Smooth muscle cell (in vitro differentiated cells): ENCODE data around the gene PCYT1A. TPM values are rescaled to one million over a fixed set of nuclear protein-coding genes. Genes with fewer than 3 reads are reported as not detected.

ENCODE experiments used
- DNase-seq: peaks from one replicate; lab custom pipeline; 2025; ENCODE audit not compliant: unreplicated experiment; lab: John Stamatoyannopoulos, UW
- H2AFZ ChIP-seq: fragments of 200-600 bp; sonication (generic); 2 replicates; pipeline ENCODE4 v1.6.0; 2016; ENCODE audit warnings: antibody characterized with exemption, low read depth, mild to moderate bottlenecking
- H3F3A ChIP-seq: fragments of 200-600 bp; sonication (generic); 2 replicates; pipeline ENCODE4 v1.6.0; 2017; ENCODE audit warnings: antibody characterized with exemption, low read depth
- H3K27ac ChIP-seq: fragments of 200-600 bp; sonication (generic); 2 replicates; pipeline ENCODE4 v1.5.1; 2016; ENCODE audit warnings: low read depth, mild to moderate bottlenecking
- H3K27me3 ChIP-seq: fragments of 200-600 bp; sonication (generic); 2 replicates; pipeline ENCODE4 v1.6.1; 2016; ENCODE audit warnings: low read depth, mild to moderate bottlenecking
- H3K36me3 ChIP-seq: fragments of 200-600 bp; sonication (generic); 2 replicates; pipeline ENCODE4 v1.5.1; 2016; ENCODE audit warnings: low read depth
- H3K4me1 ChIP-seq: fragments of 200-600 bp; sonication (generic); 2 replicates; pipeline ENCODE4 v1.5.1; 2016; ENCODE audit warnings: low read depth
- H3K4me2 ChIP-seq: fragments of 200-600 bp; sonication (generic); 2 replicates; pipeline ENCODE4 v1.6.0; 2016; ENCODE audit warnings: mild to moderate bottlenecking
- H3K4me3 ChIP-seq: fragments of 200-600 bp; sonication (generic); 2 replicates; pipeline ENCODE4 v1.5.1; 2016; ENCODE audit warnings: mild to moderate bottlenecking
- H3K79me2 ChIP-seq: fragments of 200-600 bp; sonication (generic); 2 replicates; pipeline ENCODE4 v1.6.0; 2016; ENCODE audit warnings: low read depth, mild to moderate bottlenecking
- H3K9ac ChIP-seq: fragments of 200-600 bp; sonication (generic); 2 replicates; pipeline ENCODE4 v1.6.0; 2016; ENCODE audit warnings: low read depth
- H3K9me3 ChIP-seq: fragments of 200-600 bp; sonication (generic); replicated peaks from 2 replicates; pipeline ENCODE4 v1.5.1; 2016; ENCODE audit warnings: low read depth
- H4K20me1 ChIP-seq: fragments of 200-600 bp; sonication (generic); 2 replicates; pipeline ENCODE4 v1.6.0; 2016; ENCODE audit warnings: low read depth
- WGBS: methylation state at CpG from one replicate; pipeline ENCODE4 v1.1.7; 2016; ENCODE audit warnings: low lambda C conversion rate; 5-methylcytosine and 5-hydroxymethylcytosine counted together
- polyA plus RNA-seq: library from polyadenylated mRNA; unstranded; fragments of >200 nt; fragmentation: Nextera tagmentation; extraction: Ambion mirVana; gene quantifications from 2 replicates; pipeline ENCODE4 v1.2.1, GENCODE V29; 2016
- total RNA-seq: library from RNA; depleted of rRNA; stranded (reverse); fragments of >200 nt; gene quantifications from 2 replicates; pipeline ENCODE4 v1.2.3, GENCODE V29; 2014
- TF ChIP-seq, protein P1 (sequence below): fragments of 200-600 bp; sonication (generic); IDR thresholded peaks from 2 replicates; pipeline ENCODE4 v1.5.1; 2017; ENCODE audit warnings: borderline replicate concordance, mild to moderate bottlenecking, antibody characterized with exemption; ENCODE audit not compliant: insufficient read depth, poor library complexity, severe bottlenecking

The PCYT1A gene
- total and polyA plus RNA-seq, 2 experiments from 2014 or later: 19.7 to 68.3 TPM

DNA sequence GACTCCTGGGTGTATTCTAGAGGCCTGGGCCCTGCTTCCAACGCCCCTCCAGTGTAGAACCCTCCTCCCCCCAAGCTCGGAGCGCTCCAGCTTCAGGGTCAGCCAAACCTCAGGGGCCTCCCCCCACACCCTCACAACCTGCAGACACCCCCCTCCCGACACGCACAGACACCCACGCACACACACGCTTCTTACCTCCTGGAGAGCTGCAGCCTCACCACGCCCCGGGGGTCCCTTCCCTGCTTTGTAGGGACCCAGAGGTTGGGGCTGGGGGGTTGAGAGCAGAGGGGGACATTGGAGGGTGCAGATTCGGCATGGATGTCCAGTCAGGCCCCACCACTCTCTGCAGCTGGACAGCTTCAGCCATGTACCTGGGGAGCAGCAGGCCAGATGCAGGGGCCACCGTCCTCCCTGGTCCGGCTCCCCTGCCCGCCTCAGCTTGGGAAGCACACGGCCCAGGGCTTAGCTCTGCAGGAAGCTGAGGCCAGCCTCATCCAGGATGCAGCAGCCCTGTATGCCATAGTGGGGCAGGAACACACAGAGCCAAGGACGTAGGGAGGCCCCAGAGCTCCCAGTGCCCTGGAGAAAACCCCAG, 89.3 kb downstream of the PCYT1A start:
- H3K4me3 ChIP-seq: no peak overlapping the region
- DNase-seq: no peak
- no peak overlapping the region for H2AFZ ChIP-seq
- no peaks in the 10 kb centered on the region for H4K20me1 ChIP-seq
- no peaks in the 10 kb centered on the region for H3K27me3 ChIP-seq
- H3K9me3 ChIP-seq: no peaks in the 10 kb centered on the region
- WGBS: 91% methylated on average over 15 of the region's 15 CpGs
- no peaks in the 10 kb centered on the region for H3K4me1 ChIP-seq
- no peak overlapping the region for H3K27ac ChIP-seq
- TF ChIP-seq, protein P1, sequence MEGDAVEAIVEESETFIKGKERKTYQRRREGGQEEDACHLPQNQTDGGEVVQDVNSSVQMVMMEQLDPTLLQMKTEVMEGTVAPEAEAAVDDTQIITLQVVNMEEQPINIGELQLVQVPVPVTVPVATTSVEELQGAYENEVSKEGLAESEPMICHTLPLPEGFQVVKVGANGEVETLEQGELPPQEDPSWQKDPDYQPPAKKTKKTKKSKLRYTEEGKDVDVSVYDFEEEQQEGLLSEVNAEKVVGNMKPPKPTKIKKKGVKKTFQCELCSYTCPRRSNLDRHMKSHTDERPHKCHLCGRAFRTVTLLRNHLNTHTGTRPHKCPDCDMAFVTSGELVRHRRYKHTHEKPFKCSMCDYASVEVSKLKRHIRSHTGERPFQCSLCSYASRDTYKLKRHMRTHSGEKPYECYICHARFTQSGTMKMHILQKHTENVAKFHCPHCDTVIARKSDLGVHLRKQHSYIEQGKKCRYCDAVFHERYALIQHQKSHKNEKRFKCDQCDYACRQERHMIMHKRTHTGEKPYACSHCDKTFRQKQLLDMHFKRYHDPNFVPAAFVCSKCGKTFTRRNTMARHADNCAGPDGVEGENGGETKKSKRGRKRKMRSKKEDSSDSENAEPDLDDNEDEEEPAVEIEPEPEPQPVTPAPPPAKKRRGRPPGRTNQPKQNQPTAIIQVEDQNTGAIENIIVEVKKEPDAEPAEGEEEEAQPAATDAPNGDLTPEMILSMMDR: no peak
- no peaks in the 10 kb centered on the region for H3F3A ChIP-seq
- H3K79me2 ChIP-seq: no peaks in the 10 kb centered on the region
- H3K4me2 ChIP-seq: no peak overlapping the region
- H3K36me3 ChIP-seq: no peaks in the 10 kb centered on the region
- H3K9ac ChIP-seq: no peak overlapping the region

DNA sequence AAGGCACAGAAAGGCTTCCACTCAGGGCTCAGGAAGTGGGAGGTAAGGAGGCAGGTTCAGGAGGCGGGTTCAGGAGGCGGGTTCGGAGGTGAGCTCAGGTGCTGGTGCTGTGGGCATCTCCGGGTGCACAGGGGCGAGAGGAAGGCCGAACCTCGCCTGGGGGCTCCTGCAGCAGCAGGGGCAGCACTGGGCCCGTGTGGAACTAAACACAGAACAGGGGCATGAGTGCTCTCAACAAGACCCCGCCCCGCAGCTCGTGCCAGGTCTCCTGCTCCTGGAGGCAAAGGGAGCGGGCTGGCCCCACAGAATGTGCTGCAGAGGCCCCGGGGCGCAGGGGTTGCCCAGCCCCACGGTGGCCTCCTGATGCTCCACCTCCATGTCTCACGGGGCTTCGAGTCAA, 90.0 kb downstream of the PCYT1A start:
- Histone ChIP-seq H2AFZ (no peak overlapping the region), H3K27me3 (no peaks in the 10 kb centered on the region), H4K20me1 (no peaks in the 10 kb centered on the region), H3K4me3 (no peak overlapping the region), H3K4me1 (no peaks in the 10 kb centered on the region), H3K36me3 (no peaks in the 10 kb centered on the region), H3K9ac (no peak overlapping the region), H3K4me2 (no peak overlapping the region), H3K9me3 (no peaks in the 10 kb centered on the region), H3K79me2 (no peaks in the 10 kb centered on the region), H3K27ac (no peak overlapping the region), H3F3A (no peaks in the 10 kb centered on the region)
- no peak for DNase-seq
- WGBS: 87% methylated on average over 17 of the region's 17 CpGs
- TF ChIP-seq, protein P1: no peak

DNA sequence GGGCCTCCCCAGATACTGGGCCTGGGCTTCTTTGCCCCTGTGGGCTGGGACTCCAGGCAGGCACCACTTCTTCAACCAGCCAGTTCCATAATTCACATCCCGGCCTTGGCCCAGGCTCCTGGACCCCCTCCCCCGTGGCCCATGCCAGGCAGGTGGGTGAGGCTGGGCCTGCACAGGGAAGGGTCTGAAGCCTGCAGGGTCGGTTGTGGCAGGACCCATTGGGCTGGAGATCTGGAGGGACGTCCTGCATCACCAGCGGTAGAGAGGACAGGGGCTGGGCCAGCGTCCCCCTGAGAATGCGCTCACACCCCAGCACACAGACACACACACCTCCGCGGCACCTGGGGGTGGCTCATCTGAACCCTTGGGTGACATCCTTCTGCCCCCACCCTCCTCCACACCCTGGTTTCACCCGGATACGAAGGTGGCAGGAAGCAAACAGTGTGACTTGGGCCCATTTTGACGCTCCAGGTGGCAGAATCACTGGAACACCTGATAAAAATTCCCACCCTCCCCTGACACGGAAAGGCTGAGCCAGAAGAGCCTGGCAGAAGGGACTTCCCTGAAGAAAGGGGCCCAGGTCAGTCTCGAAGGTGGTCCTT, 91.8 kb downstream of the PCYT1A start:
- H3K9me3 ChIP-seq: no peaks in the 10 kb centered on the region
- H3K4me3 ChIP-seq: no peak overlapping the region
- no peak for DNase-seq
- no peak overlapping the region for H3K4me2 ChIP-seq
- no peak overlapping the region for H3K9ac ChIP-seq
- TF ChIP-seq, protein P1: no peak
- no peaks in the 10 kb centered on the region for H3K27me3 ChIP-seq
- H2AFZ ChIP-seq: no peak overlapping the region
- H3K36me3 ChIP-seq: no peaks in the 10 kb centered on the region
- no peak overlapping the region for H3K27ac ChIP-seq
- H4K20me1 ChIP-seq: no peaks in the 10 kb centered on the region
- H3K4me1 ChIP-seq: no peaks in the 10 kb centered on the region
- no peaks in the 10 kb centered on the region for H3K79me2 ChIP-seq
- 94% methylated on average over 14 of the region's 14 CpGs for WGBS
- H3F3A ChIP-seq: no peaks in the 10 kb centered on the region

DNA sequence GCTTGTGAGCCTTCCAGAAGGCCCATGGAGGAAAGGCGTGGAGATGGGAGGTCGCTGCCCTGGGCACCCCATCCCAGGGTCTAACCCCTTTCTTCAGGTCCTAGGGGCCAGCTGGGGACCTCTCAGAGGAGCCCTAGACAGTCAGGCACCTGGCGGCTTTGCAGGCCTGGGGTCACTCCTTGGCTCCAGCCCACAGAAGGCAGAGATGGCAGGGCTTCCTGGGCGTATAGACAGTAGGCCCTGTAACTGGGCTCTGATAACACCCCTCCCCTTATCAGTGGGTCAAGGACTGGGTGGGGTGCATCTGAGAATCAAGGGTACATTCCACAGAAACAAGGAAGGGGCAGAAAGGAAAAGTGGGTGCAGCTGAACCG, 93.0 kb downstream of the PCYT1A start:
- no peaks in the 10 kb centered on the region for H4K20me1 ChIP-seq
- no peak overlapping the region for H3K9ac ChIP-seq
- TF ChIP-seq, protein P1: no peak
- H3K4me1 ChIP-seq: no peaks in the 10 kb centered on the region
- no peak overlapping the region for H2AFZ ChIP-seq
- no peak overlapping the region for H3K4me2 ChIP-seq
- no peaks in the 10 kb centered on the region for H3K9me3 ChIP-seq
- no peaks in the 10 kb centered on the region for H3F3A ChIP-seq
- H3K27me3 ChIP-seq: no peaks in the 10 kb centered on the region
- no peaks in the 10 kb centered on the region for H3K79me2 ChIP-seq
- H3K27ac ChIP-seq: no peak overlapping the region
- no peak overlapping the region for H3K4me3 ChIP-seq
- 94% methylated on average over 5 of the region's 5 CpGs for WGBS
- H3K36me3 ChIP-seq: no peaks in the 10 kb centered on the region
- DNase-seq: no peak
